Neural progenitor cell (in vitro differentiated cells): Measurements from ENCODE around the gene HADH. TPM values are rescaled to one million over a fixed set of nuclear protein-coding genes. Genes with fewer than 3 reads are reported as not detected.
A peak's percentile ranks its signal among the peaks of the same experiment; 100 is the strongest.

Experiments
- DNase-seq: peaks from one replicate; pipeline ENCODE4 v3.0.0-alpha.2; 2016; ENCODE audit warnings: low spot score
- H2AFZ ChIP-seq: fragments of 200-600 bp; sonication (generic); replicated peaks from 2 replicates; pipeline ENCODE4 v1.6.1; 2016; ENCODE audit warnings: antibody characterized with exemption
- H3F3A ChIP-seq: fragments of 200-600 bp; sonication (generic); 2 replicates; pipeline ENCODE4 v1.6.1; 2016; ENCODE audit warnings: antibody characterized with exemption, low read depth
- H3K27ac ChIP-seq: fragments of 200-600 bp; sonication (generic); 2 replicates; pipeline ENCODE4 v1.5.1; 2016; ENCODE audit warnings: mild to moderate bottlenecking
- H3K27me3 ChIP-seq: fragments of 200-600 bp; sonication (generic); 2 replicates; pipeline ENCODE4 v1.6.1; 2016; ENCODE audit warnings: mild to moderate bottlenecking, moderate library complexity
- H3K36me3 ChIP-seq: fragments of 200-600 bp; sonication (generic); 2 replicates; pipeline ENCODE4 v1.5.1; 2016
- H3K4me1 ChIP-seq: fragments of 200-600 bp; sonication (generic); 2 replicates; pipeline ENCODE4 v1.6.1; 2016; ENCODE audit warnings: mixed run types
- H3K4me2 ChIP-seq: fragments of 200-600 bp; sonication (generic); 2 replicates; pipeline ENCODE4 v1.6.1; 2016
- H3K4me3 ChIP-seq: fragments of 200-600 bp; sonication (generic); 2 replicates; pipeline ENCODE4 v1.5.1; 2016
- H3K79me2 ChIP-seq: fragments of 200-600 bp; sonication (generic); 2 replicates; pipeline ENCODE4 v1.6.1; 2016; ENCODE audit warnings: low read depth
- H3K9ac ChIP-seq: fragments of 200-600 bp; sonication (generic); 2 replicates; pipeline ENCODE4 v1.6.1; 2016
- H3K9me3 ChIP-seq: fragments of 200-600 bp; sonication (generic); 2 replicates; pipeline ENCODE4 v1.5.1; 2016; ENCODE audit warnings: low read depth
- H4K20me1 ChIP-seq: fragments of 200-600 bp; sonication (generic); 2 replicates; pipeline ENCODE4 v1.6.1; 2016; ENCODE audit warnings: low read depth
- H3K27ac Mint-ChIP-seq: 3 replicates; pipeline ENCODE4 v1.8.0; 2021; ENCODE audit warnings: mixed read lengths
- H3K27me3 Mint-ChIP-seq: 2 replicates; pipeline ENCODE4 v1.8.0; 2022; ENCODE audit warnings: low read depth, mild to moderate bottlenecking, inconsistent platforms, moderate library complexity, mixed read lengths; ENCODE audit not compliant: insufficient read depth
- H3K36me3 Mint-ChIP-seq: 3 replicates; pipeline ENCODE4 v1.8.0; 2021; ENCODE audit warnings: mixed read lengths
- H3K4me1 Mint-ChIP-seq: 3 replicates; pipeline ENCODE4 v1.8.0; 2021; ENCODE audit warnings: mixed read lengths
- H3K4me3 Mint-ChIP-seq: 3 replicates; pipeline ENCODE4 v1.8.0; 2021; ENCODE audit warnings: mild to moderate bottlenecking, moderate library complexity, mixed read lengths
- H3K9me3 Mint-ChIP-seq: 3 replicates; pipeline ENCODE4 v1.8.0; 2020; ENCODE audit warnings: mixed read lengths
- EZH2 ChIP-seq: fragments of 200-600 bp; sonication (generic); IDR thresholded peaks from 2 replicates; pipeline ENCODE4 v1.6.1; 2017; ENCODE audit warnings: antibody characterized with exemption, mild to moderate bottlenecking, moderate library complexity
- EZH2phosphoT487 ChIP-seq: fragments of 200-600 bp; sonication (generic); IDR thresholded peaks from 2 replicates; pipeline ENCODE4 v1.6.1; 2017; ENCODE audit warnings: antibody characterized with exemption
- total RNA-seq: library from RNA; depleted of rRNA; stranded (reverse); fragments of >200 nt; gene quantifications from 2 replicates; pipeline ENCODE4 v1.2.3, GENCODE V29; 2015; ENCODE audit warnings: low replicate concordance
- TF ChIP-seq, protein P1 (sequence below): fragments of 200-600 bp; sonication (generic); IDR thresholded peaks from 2 replicates; pipeline ENCODE4 v1.5.1; 2017; ENCODE audit warnings: antibody characterized with exemption, mild to moderate bottlenecking

Gene HADH
- total RNA-seq, 1 donor from 2014 or later, result 49.9 TPM

GRCh38 chr4:108051343-108051742 is 61.7 kb downstream of the HADH start:
- Histone ChIP-seq H3F3A (no peaks in the 10 kb centered on the region), H3K27ac (no peak overlapping the region), H3K4me2 (no peak overlapping the region), H3K27me3 (no peaks in the 10 kb centered on the region), H3K9me3 (no peaks in the 10 kb centered on the region), H3K9ac (no peak overlapping the region), H4K20me1 (no peaks in the 10 kb centered on the region), H2AFZ (no peak overlapping the region), H3K79me2 (no peaks in the 10 kb centered on the region), H3K4me3 (no peak overlapping the region), H3K4me1 (no peaks in the 10 kb centered on the region), H3K36me3 (no peaks in the 10 kb centered on the region)
- Mint-ChIP-seq H3K27ac (peak overlapping the region; percentile 44), H3K27me3 (no peaks in the 10 kb centered on the region), H3K9me3 (no peaks in the 10 kb centered on the region), H3K4me3 (no peak overlapping the region), H3K36me3 (peaks cover 46% of the 10 kb centered on the region), H3K4me1 (peaks cover 13% of the 10 kb centered on the region)
- TF ChIP-seq, protein P1, sequence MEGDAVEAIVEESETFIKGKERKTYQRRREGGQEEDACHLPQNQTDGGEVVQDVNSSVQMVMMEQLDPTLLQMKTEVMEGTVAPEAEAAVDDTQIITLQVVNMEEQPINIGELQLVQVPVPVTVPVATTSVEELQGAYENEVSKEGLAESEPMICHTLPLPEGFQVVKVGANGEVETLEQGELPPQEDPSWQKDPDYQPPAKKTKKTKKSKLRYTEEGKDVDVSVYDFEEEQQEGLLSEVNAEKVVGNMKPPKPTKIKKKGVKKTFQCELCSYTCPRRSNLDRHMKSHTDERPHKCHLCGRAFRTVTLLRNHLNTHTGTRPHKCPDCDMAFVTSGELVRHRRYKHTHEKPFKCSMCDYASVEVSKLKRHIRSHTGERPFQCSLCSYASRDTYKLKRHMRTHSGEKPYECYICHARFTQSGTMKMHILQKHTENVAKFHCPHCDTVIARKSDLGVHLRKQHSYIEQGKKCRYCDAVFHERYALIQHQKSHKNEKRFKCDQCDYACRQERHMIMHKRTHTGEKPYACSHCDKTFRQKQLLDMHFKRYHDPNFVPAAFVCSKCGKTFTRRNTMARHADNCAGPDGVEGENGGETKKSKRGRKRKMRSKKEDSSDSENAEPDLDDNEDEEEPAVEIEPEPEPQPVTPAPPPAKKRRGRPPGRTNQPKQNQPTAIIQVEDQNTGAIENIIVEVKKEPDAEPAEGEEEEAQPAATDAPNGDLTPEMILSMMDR, result no peak
- TF ChIP-seq EZH2 (no peak), EZH2phosphoT487 (no peak)
- no peak for DNase-seq

- no peak overlapping the region for H3K4me2 ChIP-seq
- no peaks in the 10 kb centered on the region for H3K9me3 Mint-ChIP-seq
- TF ChIP-seq EZH2, result no peak
- TF ChIP-seq, protein P1, result no peak
- no peak for TF ChIP-seq EZH2phosphoT487
Measured at GRCh38 chr4:108052558-108053120, 63.0 kb downstream of the HADH start.

GRCh38 chr4:108053251-108053711 is 63.6 kb downstream of the HADH start:
- H3K9me3 ChIP-seq, result no peaks in the 10 kb centered on the region
- no peaks in the 10 kb centered on the region for H3K36me3 ChIP-seq
- no peaks in the 10 kb centered on the region for H3K79me2 ChIP-seq
- no peak overlapping the region for H3K27ac ChIP-seq
- no peaks in the 10 kb centered on the region for H4K20me1 ChIP-seq
- no peaks in the 10 kb centered on the region for H3K9me3 Mint-ChIP-seq
- no peak overlapping the region for H3K4me3 Mint-ChIP-seq
- no peaks in the 10 kb centered on the region for H3F3A ChIP-seq
- no peak for DNase-seq
- H3K27me3 Mint-ChIP-seq, result no peaks in the 10 kb centered on the region
- H3K4me3 ChIP-seq, result no peak overlapping the region
- no peaks in the 10 kb centered on the region for H3K4me1 ChIP-seq
- no peaks in the 10 kb centered on the region for H3K27me3 ChIP-seq
- no peak overlapping the region for H3K9ac ChIP-seq
- no peak overlapping the region for H2AFZ ChIP-seq
- TF ChIP-seq, protein P1, result no peak
- no peak for TF ChIP-seq EZH2phosphoT487
- TF ChIP-seq EZH2, result no peak
- no peak overlapping the region for H3K27ac Mint-ChIP-seq
- peaks cover 13% of the 10 kb centered on the region for H3K4me1 Mint-ChIP-seq
- H3K36me3 Mint-ChIP-seq, result peaks cover 38% of the 10 kb centered on the region
- no peak overlapping the region for H3K4me2 ChIP-seq

More at GRCh38 chr4:108052558-108053120, 63.0 kb downstream of the HADH start:
- Histone ChIP-seq H2AFZ (no peak overlapping the region), H3K4me1 (no peaks in the 10 kb centered on the region), H3K9me3 (no peaks in the 10 kb centered on the region), H3K79me2 (no peaks in the 10 kb centered on the region), H3K27me3 (no peaks in the 10 kb centered on the region), H3K4me3 (no peak overlapping the region), H4K20me1 (no peaks in the 10 kb centered on the region), H3K27ac (no peak overlapping the region), H3K36me3 (no peaks in the 10 kb centered on the region), H3K9ac (no peak overlapping the region), H3F3A (no peaks in the 10 kb centered on the region)
- Mint-ChIP-seq H3K27ac (peak overlapping the region; percentile 31), H3K4me3 (no peak overlapping the region), H3K36me3 (peaks cover 41% of the 10 kb centered on the region), H3K27me3 (no peaks in the 10 kb centered on the region), H3K4me1 (peaks cover 13% of the 10 kb centered on the region)
- no peak for DNase-seq
